Measurements from ENCODE around the gene CAMK2A. TPM values are rescaled to one million over a fixed set of nuclear protein-coding genes. Genes with fewer than 3 reads are reported as not detected.

The CAMK2A gene
- total and polyA plus RNA-seq, 10 donors = 0.03 to 1.1 (median 0.66) TPM; not detected in 2

- intact Hi-C loops (cut with DNase I; ENCODE audit: low total_unique reads) = no loop called here
- 58 to 75% (median 68%) methylated on average over 3 of the region's 3 CpGs for WGBS, 5 donors
- Histone ChIP-seq H3K27ac (no peak overlapping the region), H3K36me3 (no peaks in the 10 kb centered on the region), H3K27me3 (replicated peaks in 1 of 7) (peaks cover 0 to 5% (median 0%) of the 10 kb centered on the region in 7 donors), H3K4me1 (peaks cover 0 to 7% (median 2%) of the 10 kb centered on the region in 6 donors), H3K4me3 (no peak overlapping the region), H3K9me3 (no peaks in the 10 kb centered on the region)
- DNase-seq = no peak
- TF ChIP-seq POLR2A (IDR thresholded peaks at IDR 0.05) (no peak), POLR2AphosphoS5 (IDR thresholded peaks at IDR 0.05) (no peak)
- TF ChIP-seq, protein P1, sequence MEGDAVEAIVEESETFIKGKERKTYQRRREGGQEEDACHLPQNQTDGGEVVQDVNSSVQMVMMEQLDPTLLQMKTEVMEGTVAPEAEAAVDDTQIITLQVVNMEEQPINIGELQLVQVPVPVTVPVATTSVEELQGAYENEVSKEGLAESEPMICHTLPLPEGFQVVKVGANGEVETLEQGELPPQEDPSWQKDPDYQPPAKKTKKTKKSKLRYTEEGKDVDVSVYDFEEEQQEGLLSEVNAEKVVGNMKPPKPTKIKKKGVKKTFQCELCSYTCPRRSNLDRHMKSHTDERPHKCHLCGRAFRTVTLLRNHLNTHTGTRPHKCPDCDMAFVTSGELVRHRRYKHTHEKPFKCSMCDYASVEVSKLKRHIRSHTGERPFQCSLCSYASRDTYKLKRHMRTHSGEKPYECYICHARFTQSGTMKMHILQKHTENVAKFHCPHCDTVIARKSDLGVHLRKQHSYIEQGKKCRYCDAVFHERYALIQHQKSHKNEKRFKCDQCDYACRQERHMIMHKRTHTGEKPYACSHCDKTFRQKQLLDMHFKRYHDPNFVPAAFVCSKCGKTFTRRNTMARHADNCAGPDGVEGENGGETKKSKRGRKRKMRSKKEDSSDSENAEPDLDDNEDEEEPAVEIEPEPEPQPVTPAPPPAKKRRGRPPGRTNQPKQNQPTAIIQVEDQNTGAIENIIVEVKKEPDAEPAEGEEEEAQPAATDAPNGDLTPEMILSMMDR (IDR thresholded peaks at IDR 0.05 in 8 of 11, conservative IDR thresholded peaks at IDR 0.05 in 3 of 11) = no peak
Observed at GRCh38 chr5:150245808-150246207, 43.8 kb downstream of the CAMK2A start.

DNA sequence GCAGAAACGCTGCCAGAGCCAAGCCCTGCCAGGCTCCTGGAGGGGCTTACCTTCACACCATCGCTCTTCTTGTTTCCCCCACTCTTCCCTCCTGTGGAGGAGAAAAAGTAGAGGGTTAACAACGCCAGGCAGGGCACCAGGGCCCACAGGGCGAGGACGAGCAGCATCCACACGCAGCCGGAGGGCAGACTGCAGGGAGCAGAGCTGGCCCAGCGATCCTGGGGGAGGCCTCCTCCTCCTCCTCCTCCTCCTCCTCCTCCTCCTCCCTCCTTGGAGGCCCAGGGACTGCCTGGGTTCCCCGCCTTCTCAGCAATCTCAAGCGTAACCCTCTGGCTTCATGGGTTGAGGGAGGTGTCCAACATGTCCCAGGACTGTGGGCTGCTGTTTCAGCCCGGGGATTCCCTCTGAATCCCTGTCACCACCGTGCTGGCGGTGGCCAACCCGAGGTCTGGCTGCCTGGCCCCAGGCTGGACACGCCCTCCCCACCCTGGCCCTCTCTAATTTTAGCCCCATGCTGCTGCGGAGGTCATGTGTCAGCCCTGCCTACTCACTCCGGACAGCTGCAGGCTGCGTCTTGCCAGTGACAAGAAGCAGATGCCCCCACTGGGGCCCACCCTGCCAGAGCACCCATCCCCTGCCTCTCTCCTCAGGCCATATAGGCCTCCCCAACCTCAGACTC lies 44.3 kb downstream of the CAMK2A start:
- H3K9me3 ChIP-seq = no peaks in the 10 kb centered on the region
- peak overlapping the region in 1 of 8 donors; percentile 16 for H3K27ac ChIP-seq
- H3K4me3 ChIP-seq = no peak overlapping the region
- WGBS, 5 donors = 66 to 82% (median 73%) methylated on average over 15 to 18 of the region's 18 CpGs
- peaks cover 0 to 7% (median 2%) of the 10 kb centered on the region in 6 donors for H3K4me1 ChIP-seq
- TF ChIP-seq POLR2AphosphoS5 (IDR thresholded peaks at IDR 0.05) (peak in 2 of 3 donors; percentile 45 to 59), POLR2A (IDR thresholded peaks at IDR 0.05) (no peak)
- TF ChIP-seq, protein P1 (IDR thresholded peaks at IDR 0.05 in 8 of 11, conservative IDR thresholded peaks at IDR 0.05 in 3 of 11) = no peak
- no peak for DNase-seq
- H3K27me3 ChIP-seq (replicated peaks in 1 of 7) = peaks cover 0 to 5% (median 0%) of the 10 kb centered on the region in 7 donors
- intact Hi-C loops (cut with DNase I; ENCODE audit: low total_unique reads) = no loop called here
- no peaks in the 10 kb centered on the region for H3K36me3 ChIP-seq

DNA sequence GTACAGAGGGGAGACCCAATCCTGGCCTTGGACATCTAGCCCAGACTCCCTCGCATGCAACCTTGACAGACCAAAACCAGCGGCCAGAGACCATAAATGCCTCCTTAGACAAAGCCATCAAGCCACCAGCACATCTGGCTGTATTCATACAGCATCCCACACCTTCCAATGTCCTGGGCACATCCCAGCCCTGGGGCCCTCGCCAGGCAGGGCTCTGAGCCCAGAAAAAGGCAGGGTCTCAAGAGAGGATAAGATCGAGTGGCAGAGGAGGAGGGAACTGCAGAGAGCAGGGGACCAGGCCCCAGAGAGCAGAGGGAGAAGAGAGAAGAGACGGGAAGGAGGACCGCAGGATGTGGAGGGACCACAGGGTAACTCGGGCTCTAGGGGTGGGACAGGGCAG lies 45.4 kb downstream of the CAMK2A start:
- Histone ChIP-seq H3K27me3 (replicated peaks in 1 of 7) (peaks cover 0 to 5% (median 0%) of the 10 kb centered on the region in 7 donors), H3K27ac (no peak overlapping the region), H3K4me1 (peaks cover 0 to 7% (median 2%) of the 10 kb centered on the region in 6 donors), H3K9me3 (no peaks in the 10 kb centered on the region), H3K36me3 (no peaks in the 10 kb centered on the region), H3K4me3 (no peak overlapping the region)
- DNase-seq = no peak
- 79 to 88% (median 82%) methylated on average over 7 of the region's 7 CpGs for WGBS, 5 donors
- TF ChIP-seq POLR2AphosphoS5 (IDR thresholded peaks at IDR 0.05) = no peak
- intact Hi-C loops (cut with DNase I; ENCODE audit: low total_unique reads) = no loop called here

DNA sequence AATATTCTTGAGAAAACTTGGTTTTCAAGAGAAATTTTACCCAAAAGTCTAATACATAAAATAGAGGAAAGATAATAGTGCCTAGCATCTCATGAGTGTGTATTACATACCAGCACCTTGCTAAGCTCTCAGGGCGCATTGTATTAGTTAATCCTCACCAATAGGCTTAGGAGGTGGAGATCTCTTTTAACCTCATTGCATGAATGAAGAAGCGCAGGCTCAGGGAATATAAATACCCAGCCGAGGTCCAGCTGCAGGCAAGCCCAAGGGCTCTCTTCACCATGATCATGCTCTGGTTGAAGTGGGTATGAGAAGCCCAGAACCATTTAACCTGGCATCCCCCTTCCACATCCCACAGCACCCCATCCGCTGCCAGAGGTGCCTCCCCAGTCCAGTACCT lies 46.0 kb downstream of the CAMK2A start:
- 69 to 96% (median 91%) methylated on average over 4 of the region's 4 CpGs for WGBS, 5 donors
- H3K9me3 ChIP-seq = no peaks in the 10 kb centered on the region
- H3K36me3 ChIP-seq = no peaks in the 10 kb centered on the region
- no peak overlapping the region for H3K4me3 ChIP-seq
- peaks cover 0 to 5% (median 0%) of the 10 kb centered on the region in 7 donors for H3K27me3 ChIP-seq (replicated peaks in 1 of 7)
- intact Hi-C loops (cut with DNase I; ENCODE audit: low total_unique reads) = no loop called here
- no peak for TF ChIP-seq POLR2A (IDR thresholded peaks at IDR 0.05)
- no peak for TF ChIP-seq POLR2AphosphoS5 (IDR thresholded peaks at IDR 0.05)
- TF ChIP-seq, protein P1 (IDR thresholded peaks at IDR 0.05 in 8 of 11, conservative IDR thresholded peaks at IDR 0.05 in 3 of 11) = no peak
- H3K4me1 ChIP-seq = peaks cover 0 to 7% (median 2%) of the 10 kb centered on the region in 6 donors
- H3K27ac ChIP-seq = no peak overlapping the region
- no peak for DNase-seq

Data from spleen (tissue), 11 donors.